Measurements from ENCODE around the gene SOCS6.
"Not testable (repeated sequence)": the region's sequence is repeated elsewhere in the genome, so short reads cannot be mapped to it uniquely, and the experiment has no call there.

SOCS6 gene

DNA sequence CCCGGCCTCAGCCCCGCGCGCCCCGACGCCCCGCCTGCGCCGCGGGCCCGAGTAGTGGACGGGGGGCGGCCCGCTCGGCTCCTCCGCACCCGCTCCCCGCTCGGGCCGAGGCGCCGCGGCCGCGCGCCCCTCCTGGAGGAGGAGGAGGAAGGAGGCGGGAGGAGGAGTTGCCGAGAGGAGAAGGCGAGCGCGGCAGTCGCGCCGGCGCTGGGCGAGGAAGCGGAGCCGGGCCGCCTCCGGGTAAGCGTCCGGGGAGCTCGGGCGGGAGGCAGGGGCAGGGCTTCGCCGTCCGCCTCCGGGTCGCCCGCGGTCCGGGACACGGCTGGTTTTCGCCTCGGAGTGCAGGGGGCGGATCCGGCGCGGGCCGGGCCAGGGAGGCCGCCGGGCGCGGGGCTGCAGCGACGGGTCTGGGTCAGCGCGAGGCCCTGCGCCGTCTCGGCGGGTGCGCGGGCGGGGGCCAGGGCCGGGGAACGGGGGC, at the start of gene SOCS6:
TSS of gene SOCS6 (plus strand) at position 195 of the 478 bp plus-strand sequence. CDS start 35,624 bp downstream, outside the sequence.
- peak; percentile 21 for DNase-seq (ENCODE audit: low read depth)

DNA sequence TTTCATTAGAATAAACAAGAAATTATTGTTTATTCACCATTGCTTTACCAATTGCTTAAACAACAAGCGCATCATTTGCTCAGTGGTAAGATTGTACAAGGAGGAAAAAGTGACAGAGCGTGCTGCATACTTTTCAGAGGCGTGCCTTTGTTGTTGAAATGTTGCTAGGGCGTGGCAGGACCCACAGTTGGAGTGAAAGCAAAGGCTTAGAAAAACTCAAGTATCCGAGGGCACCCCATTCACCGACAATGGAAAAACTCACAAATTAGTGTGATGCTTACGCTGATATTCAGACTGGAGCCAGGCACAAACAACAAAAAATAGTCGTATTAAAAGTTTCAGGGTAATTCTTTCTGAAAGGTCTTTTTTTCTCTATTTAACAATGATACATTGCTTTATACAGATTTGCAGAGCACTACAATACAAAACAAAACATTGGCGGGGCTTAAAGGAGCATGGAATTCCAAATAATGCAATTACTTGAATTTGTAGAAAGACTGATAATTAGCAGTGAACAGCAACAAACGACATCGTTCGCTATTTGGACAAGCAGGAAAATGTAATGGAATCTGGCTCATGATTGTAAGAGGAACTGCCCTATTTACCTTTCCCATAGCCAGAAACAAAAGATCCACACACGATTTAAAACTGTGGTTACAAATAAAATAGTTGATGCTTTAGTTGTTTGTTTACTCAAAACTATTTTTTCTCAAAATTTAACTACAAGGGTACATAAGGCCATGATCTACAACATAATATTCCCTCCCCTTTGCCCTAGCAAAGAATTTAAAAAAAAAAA, 45.5 kb upstream of the SOCS6 start:
- DNase-seq (ENCODE audit: low read depth) = no peak

DNA sequence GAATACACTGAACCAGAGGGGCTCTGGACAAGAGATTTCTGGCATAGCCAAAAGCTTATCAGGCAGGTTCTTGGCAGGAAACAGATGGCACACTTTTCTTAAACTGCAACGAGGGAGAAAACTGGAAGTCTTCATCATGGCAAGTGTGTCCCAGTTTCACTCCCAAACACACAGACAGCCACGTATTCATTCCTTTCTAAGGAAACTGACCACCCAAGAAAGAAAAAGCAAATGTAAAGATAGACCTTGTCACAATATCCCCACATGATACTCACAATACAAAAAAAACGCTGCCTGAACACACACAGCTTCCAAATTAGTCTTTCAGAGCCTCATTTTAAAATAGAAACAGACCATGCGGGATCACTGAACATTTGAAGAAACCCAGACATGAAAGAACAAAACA, 42.8 kb upstream of the SOCS6 start:
- DNase-seq (ENCODE audit: low read depth) = peak; percentile 3

GRCh38 chr18:70249118-70249517, 39.7 kb upstream of the SOCS6 start:
- no peak for DNase-seq (ENCODE audit: low read depth)

DNA sequence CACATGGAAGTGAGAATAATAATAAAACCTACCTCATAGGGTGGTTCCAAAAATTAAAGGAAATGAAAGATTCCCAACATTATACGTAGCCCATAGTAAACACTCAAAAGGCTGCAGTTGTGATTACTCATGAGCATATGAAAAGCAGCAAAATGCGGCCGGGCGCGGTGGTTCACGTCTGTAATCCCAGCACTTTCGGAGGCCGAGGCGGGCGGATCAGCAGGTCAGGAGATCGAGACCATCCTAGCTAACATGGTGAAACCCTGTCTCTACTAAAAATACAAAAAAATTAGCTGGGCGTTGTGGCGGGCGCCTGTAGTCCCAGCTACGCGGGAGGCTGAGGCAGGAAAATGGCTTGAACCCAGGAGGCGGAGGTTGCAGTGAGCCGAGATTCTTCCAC, 39.0 kb upstream of the SOCS6 start:
- DNase-seq (ENCODE audit: low read depth) = not testable (repeated sequence)

- DNase-seq (ENCODE audit: low read depth) = no peak
Observed at GRCh38 chr18:70250781-70251180, 38.1 kb upstream of the SOCS6 start.

DNA sequence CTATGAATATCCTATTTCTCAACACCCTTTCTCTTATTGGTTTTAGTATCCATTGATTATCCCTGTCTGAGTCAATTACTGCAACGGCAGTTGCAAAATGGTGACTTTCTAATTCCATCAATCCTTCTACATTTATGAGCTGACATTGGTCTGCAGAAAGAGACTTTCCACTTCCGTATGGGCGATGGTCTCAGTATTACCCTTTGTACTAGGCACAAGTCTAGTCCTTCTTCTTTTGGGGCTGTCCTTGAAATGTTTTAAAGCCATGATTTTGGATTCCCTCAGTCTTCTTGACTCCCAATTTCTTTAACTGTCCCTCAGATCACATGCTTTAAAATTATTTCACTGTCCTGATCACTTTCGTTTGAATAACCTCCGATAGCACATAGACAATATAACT, 32.7 kb upstream of the SOCS6 start:
- no peak for DNase-seq (ENCODE audit: low read depth)

DNA sequence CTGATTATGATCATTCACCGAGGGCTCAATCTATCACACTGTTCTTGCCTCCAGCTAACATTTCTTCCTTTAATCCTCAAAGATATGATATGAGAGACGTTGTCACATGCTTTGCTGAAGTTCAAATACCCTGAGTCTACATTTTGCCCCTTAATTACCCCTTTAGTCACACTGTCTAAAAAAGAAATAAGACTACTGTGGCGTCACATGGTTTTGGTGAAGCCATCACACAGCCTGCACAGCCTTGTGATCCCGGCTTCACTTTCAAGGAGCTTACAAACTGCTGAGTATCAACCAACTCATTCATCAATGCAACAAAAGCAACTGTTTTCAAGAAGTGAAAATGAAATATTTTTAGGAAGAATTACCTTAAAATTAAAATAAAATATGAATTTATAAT, 31.9 kb upstream of the SOCS6 start:
- no peak for DNase-seq (ENCODE audit: low read depth)

GRCh38 chr18:70258243-70258642, 30.6 kb upstream of the SOCS6 start:
- no peak for DNase-seq (ENCODE audit: low read depth)

DNA sequence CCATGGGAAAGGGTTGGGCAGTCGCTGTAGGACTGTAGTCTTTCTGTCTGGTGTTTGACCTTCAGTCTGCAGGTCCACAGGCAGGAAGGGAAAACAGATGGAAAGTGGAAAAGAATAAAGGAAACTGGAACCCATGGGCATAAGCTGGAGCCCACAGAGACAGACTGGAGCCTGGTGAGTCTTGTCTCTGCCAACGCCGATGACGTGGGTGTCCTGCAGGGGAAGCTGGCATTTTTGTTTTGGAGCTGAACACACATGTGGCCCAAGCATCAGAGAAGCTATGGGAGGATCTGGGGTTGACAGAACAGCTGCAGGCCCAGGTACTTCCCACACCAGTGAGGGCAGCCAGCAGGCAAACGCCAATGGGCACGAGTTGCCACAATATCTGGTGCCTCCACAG, 28.2 kb upstream of the SOCS6 start:
- DNase-seq (ENCODE audit: low read depth) = no peak

- no peak for DNase-seq (ENCODE audit: low read depth)
Observed at GRCh38 chr18:70261141-70261788, 27.6 kb upstream of the SOCS6 start.

GRCh38 chr18:70263336-70263735, 25.5 kb upstream of the SOCS6 start:
- no peak for DNase-seq (ENCODE audit: low read depth)

DNA sequence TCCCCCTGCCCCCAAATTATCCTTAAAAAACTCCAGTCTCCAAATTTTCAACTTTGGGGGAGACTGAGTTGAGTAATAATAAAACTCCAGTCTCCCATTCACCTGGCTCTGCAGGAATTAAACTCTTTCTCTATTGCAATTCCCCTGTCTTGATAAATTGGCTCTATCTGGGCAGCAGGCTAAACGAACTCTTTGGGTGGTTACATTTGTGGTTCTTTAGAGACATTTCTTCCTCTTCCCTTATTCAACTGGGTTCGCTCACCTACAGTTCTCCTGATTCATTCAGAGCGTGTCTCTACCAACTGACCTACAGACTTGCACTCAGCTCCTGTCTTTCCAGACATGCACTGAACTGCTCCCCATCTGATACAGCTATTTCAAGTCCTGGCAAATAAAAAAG, 17.1 kb upstream of the SOCS6 start:
- no peak for DNase-seq (ENCODE audit: low read depth)

GRCh38 chr18:70273021-70273420, 15.8 kb upstream of the SOCS6 start:
- DNase-seq (ENCODE audit: low read depth) = no peak

GRCh38 chr18:70276416-70277191, 12.2 kb upstream of the SOCS6 start:
- DNase-seq (ENCODE audit: low read depth) = no peak

DNA sequence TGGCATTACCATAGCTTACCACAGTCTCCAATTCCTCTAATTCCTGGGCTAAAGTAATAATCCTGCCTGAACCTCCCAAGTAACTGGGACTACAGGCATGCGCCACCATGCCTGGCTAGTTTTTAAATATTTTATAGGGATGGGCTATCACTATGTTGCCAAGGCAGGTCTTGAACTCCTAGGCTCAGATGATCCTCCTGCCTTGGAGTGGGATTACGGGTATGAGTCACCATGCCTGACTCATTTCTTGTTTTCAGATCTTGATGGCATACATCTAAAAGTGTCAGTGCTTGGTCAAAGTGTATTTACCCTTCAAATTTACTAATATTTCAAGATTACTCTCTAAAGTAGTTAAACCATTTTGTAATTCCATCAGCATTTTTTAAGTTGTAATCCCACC, 9.4 kb upstream of the SOCS6 start:
- DNase-seq (ENCODE audit: low read depth) = no peak

DNA sequence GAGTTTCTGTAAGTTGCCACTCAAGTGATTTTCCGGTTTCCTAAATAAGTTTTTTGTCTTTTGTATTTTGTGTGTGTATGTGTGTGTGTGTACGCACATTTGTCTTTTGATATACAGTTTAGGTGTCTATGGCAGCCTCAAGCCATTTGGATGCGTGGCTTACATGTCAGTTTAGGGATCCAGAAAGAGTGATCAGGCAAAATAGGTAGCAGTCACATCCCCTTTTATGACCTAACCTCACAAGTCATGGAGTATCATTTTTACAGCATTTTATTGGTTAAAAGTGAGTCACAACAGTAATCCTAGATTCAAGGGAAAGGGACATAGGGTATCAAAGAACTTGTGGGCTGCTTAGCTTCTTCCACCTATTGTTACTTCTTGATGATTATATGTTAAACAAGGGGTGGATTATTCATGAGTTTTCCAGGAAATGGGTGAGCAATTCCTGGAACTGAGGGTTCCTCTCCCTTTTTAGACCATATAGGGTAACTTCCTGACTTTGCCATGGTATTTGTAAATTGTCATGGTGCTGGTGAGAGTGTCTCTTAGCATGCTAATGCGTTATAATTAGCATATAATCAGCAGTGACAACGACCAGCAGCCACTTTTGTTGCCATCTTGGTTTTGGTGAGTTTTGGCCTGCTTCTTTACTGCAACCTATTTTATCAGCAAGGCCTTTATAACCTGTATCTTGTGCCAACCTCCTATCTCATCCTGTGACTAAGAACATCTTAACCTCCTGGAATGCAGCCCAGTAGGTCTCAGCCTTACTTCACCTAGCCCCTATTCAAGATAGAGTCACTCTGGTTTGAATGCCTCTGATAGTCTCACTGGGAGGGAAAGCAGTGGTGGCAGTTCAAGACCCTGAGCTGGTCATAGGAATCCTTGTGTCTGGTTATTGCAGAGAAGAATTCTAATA, 8.6 kb upstream of the SOCS6 start:
- no peak for DNase-seq (ENCODE audit: low read depth)

GRCh38 chr18:70284976-70285620, 3.7 kb upstream of the SOCS6 start:
- DNase-seq (ENCODE audit: low read depth) = no peak

- DNase-seq (ENCODE audit: low read depth) = no peak
Observed at GRCh38 chr18:70287731-70288130, 1.1 kb upstream of the SOCS6 start.

DNA sequence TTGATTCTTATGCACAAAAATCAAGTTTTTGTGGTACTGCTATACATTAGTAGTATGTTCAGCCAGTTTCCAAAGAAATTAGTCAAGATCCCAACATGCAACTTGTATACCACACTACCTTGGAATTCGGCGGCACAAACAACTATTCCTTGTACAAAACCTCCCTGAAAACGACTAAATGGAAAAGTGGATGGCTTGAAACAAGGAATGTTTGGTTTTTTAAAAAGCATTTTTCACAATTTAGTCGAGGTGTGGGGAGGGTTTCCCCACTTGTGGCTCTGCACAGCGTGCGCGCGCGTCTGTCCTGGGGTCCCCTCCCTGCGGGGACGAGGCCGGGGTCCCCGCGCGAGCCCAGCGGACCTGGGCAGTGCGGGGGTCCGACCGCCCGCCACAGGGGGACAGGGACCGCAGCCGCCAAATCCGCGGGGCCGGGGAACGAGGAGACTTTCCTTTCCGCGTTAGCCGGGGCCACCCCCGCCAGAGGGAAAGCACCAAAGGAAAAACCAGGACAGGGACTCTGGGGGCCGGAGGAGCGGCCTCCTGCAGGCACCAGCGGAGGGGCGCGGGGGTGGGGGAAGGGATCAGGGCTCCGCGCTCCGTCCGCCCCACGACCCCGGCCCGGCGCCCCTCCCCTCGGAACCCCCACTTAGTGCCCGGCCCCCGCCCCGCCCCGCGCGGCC, 534 bp upstream of the SOCS6 start:
- no peak for DNase-seq (ENCODE audit: low read depth)

Data from CMK (cell line).